IPS-15b (cell line): ENCODE measurements around the gene HSD11B1.

Source experiments
- H3K27me3 ChIP-seq: one replicate; pipeline ENCODE4 v1.6.1; 2013; ENCODE audit warnings: low read length; ENCODE audit not compliant: control insufficient read depth, insufficient read depth
- H3K36me3 ChIP-seq: one replicate; pipeline ENCODE4 v1.6.1; 2013; ENCODE audit warnings: low read length; ENCODE audit not compliant: control insufficient read depth, insufficient read depth
- H3K4me1 ChIP-seq: one replicate; pipeline ENCODE4 v1.6.1; 2013; ENCODE audit warnings: mild to moderate bottlenecking, low read length; ENCODE audit not compliant: control insufficient read depth, insufficient read depth
- H3K4me3 ChIP-seq: one replicate; pipeline ENCODE4 v1.5.1; 2013; ENCODE audit warnings: low read depth, low read length
- H3K9ac ChIP-seq: one replicate; pipeline ENCODE4 v1.6.1; 2013; ENCODE audit warnings: low read depth, mild to moderate bottlenecking, low read length
- H3K9me3 ChIP-seq: one replicate; pipeline ENCODE4 v1.6.1; 2013; ENCODE audit warnings: mild to moderate bottlenecking, low read length; ENCODE audit not compliant: control insufficient read depth, insufficient read depth

Gene HSD11B1

GRCh38 chr1:209749205-209749604 lies 44.6 kb downstream of the HSD11B1 start:
- H3K36me3 ChIP-seq = no peaks in the 10 kb centered on the region
- no peaks in the 10 kb centered on the region for H3K9me3 ChIP-seq
- no peak overlapping the region for H3K4me3 ChIP-seq
- no peak overlapping the region for H3K9ac ChIP-seq
- peaks cover 2% of the 10 kb centered on the region for H3K4me1 ChIP-seq
- peaks cover 31% of the 10 kb centered on the region for H3K27me3 ChIP-seq

GRCh38 chr1:209749670-209750323 lies 45.2 kb downstream of the HSD11B1 start:
- no peak overlapping the region for H3K9ac ChIP-seq
- no peaks in the 10 kb centered on the region for H3K36me3 ChIP-seq
- H3K27me3 ChIP-seq = peaks cover 31% of the 10 kb centered on the region
- H3K9me3 ChIP-seq = no peaks in the 10 kb centered on the region
- H3K4me1 ChIP-seq = peaks cover 2% of the 10 kb centered on the region
- H3K4me3 ChIP-seq = no peak overlapping the region

GRCh38 chr1:209751627-209752231 lies 47.1 kb downstream of the HSD11B1 start:
- no peak overlapping the region for H3K9ac ChIP-seq
- no peak overlapping the region for H3K4me3 ChIP-seq
- H3K9me3 ChIP-seq = no peaks in the 10 kb centered on the region
- H3K36me3 ChIP-seq = no peaks in the 10 kb centered on the region
- peaks cover 24% of the 10 kb centered on the region for H3K27me3 ChIP-seq
- H3K4me1 ChIP-seq = peaks cover 2% of the 10 kb centered on the region

- Histone ChIP-seq H3K4me3 (no peak overlapping the region), H3K9me3 (no peaks in the 10 kb centered on the region), H3K36me3 (no peaks in the 10 kb centered on the region), H3K4me1 (no peaks in the 10 kb centered on the region), H3K9ac (no peak overlapping the region), H3K27me3 (peaks cover 18% of the 10 kb centered on the region)
Measured at GRCh38 chr1:209752890-209753289, 48.2 kb downstream of the HSD11B1 start.

- H3K36me3 ChIP-seq = no peaks in the 10 kb centered on the region
- no peaks in the 10 kb centered on the region for H3K4me1 ChIP-seq
- peaks cover 10% of the 10 kb centered on the region for H3K27me3 ChIP-seq
- H3K9ac ChIP-seq = no peak overlapping the region
- H3K9me3 ChIP-seq = no peaks in the 10 kb centered on the region
- no peak overlapping the region for H3K4me3 ChIP-seq
Measured at GRCh38 chr1:209755256-209755655, 50.6 kb downstream of the HSD11B1 start.

GRCh38 chr1:209755926-209756614 lies 51.4 kb downstream of the HSD11B1 start, which contains the start of gene TRAF3IP3:
TSS of gene TRAF3IP3 (plus strand) at chr1:209756053. CDS start at chr1:209760040, 3,987 bp downstream.
- H3K9me3 ChIP-seq = no peaks in the 10 kb centered on the region
- H3K9ac ChIP-seq = no peak within 1 kb of the TSS
- peaks cover 10% of the 10 kb centered on the region for H3K27me3 ChIP-seq
- no peaks in the 10 kb centered on the region for H3K4me1 ChIP-seq
- no peak within 1 kb of the TSS for H3K4me3 ChIP-seq
- no peaks in the 10 kb centered on the region for H3K36me3 ChIP-seq

GRCh38 chr1:209756615-209757445 lies 52.2 kb downstream of the HSD11B1 start:
- H3K9ac ChIP-seq = no peak overlapping the region
- H3K36me3 ChIP-seq = no peaks in the 10 kb centered on the region
- H3K4me3 ChIP-seq = no peak overlapping the region
- H3K27me3 ChIP-seq = peaks cover 10% of the 10 kb centered on the region
- H3K4me1 ChIP-seq = no peaks in the 10 kb centered on the region
- no peaks in the 10 kb centered on the region for H3K9me3 ChIP-seq

- no peaks in the 10 kb centered on the region for H3K36me3 ChIP-seq
- no peaks in the 10 kb centered on the region for H3K4me1 ChIP-seq
- no peak overlapping the region for H3K9ac ChIP-seq
- H3K27me3 ChIP-seq = peaks cover 10% of the 10 kb centered on the region
- H3K4me3 ChIP-seq = no peak overlapping the region
- H3K9me3 ChIP-seq = no peaks in the 10 kb centered on the region
Measured at GRCh38 chr1:209758400-209758799, 53.8 kb downstream of the HSD11B1 start.

GRCh38 chr1:209759829-209760359 lies 55.2 kb downstream of the HSD11B1 start:
- H3K27me3 ChIP-seq = peaks cover 10% of the 10 kb centered on the region

GRCh38 chr1:209761011-209761635 lies 56.5 kb downstream of the HSD11B1 start:
- Histone ChIP-seq H3K4me1 (no peaks in the 10 kb centered on the region), H3K4me3 (no peak overlapping the region), H3K27me3 (peaks cover 7% of the 10 kb centered on the region), H3K36me3 (no peaks in the 10 kb centered on the region), H3K9me3 (no peaks in the 10 kb centered on the region), H3K9ac (no peak overlapping the region)

More at GRCh38 chr1:209759829-209760359, 55.2 kb downstream of the HSD11B1 start:
- Histone ChIP-seq H3K36me3 (no peaks in the 10 kb centered on the region), H3K9me3 (no peaks in the 10 kb centered on the region), H3K4me1 (no peaks in the 10 kb centered on the region), H3K9ac (no peak overlapping the region), H3K4me3 (no peak overlapping the region)

GRCh38 chr1:209766051-209766450 lies 61.4 kb downstream of the HSD11B1 start:
- no peaks in the 10 kb centered on the region for H3K4me1 ChIP-seq
- H3K9ac ChIP-seq = no peak overlapping the region
- H3K27me3 ChIP-seq = no peaks in the 10 kb centered on the region
- no peaks in the 10 kb centered on the region for H3K36me3 ChIP-seq
- H3K9me3 ChIP-seq = no peaks in the 10 kb centered on the region
- no peak overlapping the region for H3K4me3 ChIP-seq
